Calu3 (cell line): ENCODE measurements around the gene TBC1D8. TPM values are rescaled to one million over a fixed set of nuclear protein-coding genes. Genes with fewer than 3 reads are reported as not detected.

Experiments used
- BruUV-seq: library from RNA; stranded (reverse); fragments of 400-500 nt; replicated peaks from 2 replicates; lab custom pipeline; 2021; lab: Mats Ljungman, UMichigan
- CTCF ChIA-PET: fragments of 300-600 bp; sonication (Branson Sonifier 250); formaldehyde crosslinking; loops from one replicate; lab custom pipeline; 2022; ENCODE audit warnings: antibody characterized with exemption; lab: Charles Lee
- DNase-seq: peaks from one replicate; pipeline ENCODE4 v3.0.0; 2022
- H3K27ac Mint-ChIP-seq: one replicate; pipeline ENCODE4 v1.8.0; 2022; ENCODE audit warnings: mixed read lengths; ENCODE audit not compliant: unreplicated experiment
- H3K27me3 Mint-ChIP-seq: one replicate; pipeline ENCODE4 v1.8.0; 2022; ENCODE audit warnings: mixed read lengths; ENCODE audit not compliant: unreplicated experiment
- H3K36me3 Mint-ChIP-seq: one replicate; pipeline ENCODE4 v1.8.0; 2022; ENCODE audit warnings: mild to moderate bottlenecking, moderate library complexity, mixed read lengths; ENCODE audit not compliant: insufficient read depth, unreplicated experiment
- H3K4me1 Mint-ChIP-seq: one replicate; pipeline ENCODE4 v1.8.0; 2022; ENCODE audit warnings: mild to moderate bottlenecking, low read depth, mixed read lengths; ENCODE audit not compliant: unreplicated experiment
- H3K4me3 Mint-ChIP-seq: one replicate; pipeline ENCODE4 v1.8.0; 2022; ENCODE audit warnings: mild to moderate bottlenecking, low read depth, moderate library complexity, mixed read lengths; ENCODE audit not compliant: unreplicated experiment
- H3K9me3 Mint-ChIP-seq: one replicate; pipeline ENCODE4 v1.8.0; 2022; ENCODE audit warnings: low read depth, mixed read lengths; ENCODE audit not compliant: unreplicated experiment
- intact Hi-C: fragments of 100-400 bp; cut with micrococcal nuclease; formaldehyde crosslinking; loops from one replicate; pipeline ENCODE4 v1.10.0; 2022; ENCODE audit not compliant: unreplicated experiment
- total RNA-seq: library from RNA; stranded (reverse); gene quantifications from 2 replicates; pipeline ENCODE4 v1.2.3, GENCODE V29; 2022
- TF ChIP-seq, protein P1 (sequence below): fragments of 200-600 bp; IDR thresholded peaks from one replicate; pipeline ENCODE4 v1.8.0; 2022; ENCODE audit warnings: antibody characterized with exemption; ENCODE audit not compliant: unreplicated experiment

The TBC1D8 gene
- total RNA-seq, 1 experiment from 2014 or later = 25.3 TPM

DNA sequence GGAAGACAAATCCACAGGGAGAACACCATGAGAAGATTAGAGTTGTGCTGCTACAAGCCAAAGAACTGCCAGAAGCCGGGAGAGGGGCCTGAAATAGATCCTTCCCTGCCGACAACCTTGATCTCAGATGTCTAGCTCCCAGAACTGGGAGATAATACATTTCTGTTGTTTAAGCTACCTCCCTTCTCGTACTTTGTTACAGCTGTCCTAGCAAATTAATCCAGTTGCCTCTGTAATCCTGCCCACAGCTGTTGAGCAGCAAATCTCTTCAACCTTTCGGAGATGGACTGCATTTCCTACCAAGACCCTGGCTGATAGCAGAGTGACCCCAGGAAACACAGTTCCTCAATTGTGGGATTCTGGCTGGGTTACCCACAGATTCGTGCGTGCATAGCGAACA is 2.6 kb upstream of the TBC1D8 start:
- H3K4me1 Mint-ChIP-seq = peaks cover 30% of the 10 kb centered on the region
- DNase-seq = no peak
- no peaks in the 10 kb centered on the region for H3K27me3 Mint-ChIP-seq
- no TSS peak for BruUV-seq
- peaks cover 24% of the 10 kb centered on the region for H3K36me3 Mint-ChIP-seq
- CTCF ChIA-PET = interaction anchor here (1.1 to 1.9 kb wide), 3 partner anchors 22 to 141 kb away, joined by 4 to 7 read pairs (median 7); no protein-coding TSS in a partner anchor
- intact Hi-C loops = no loop called here
- TF ChIP-seq, protein P1, sequence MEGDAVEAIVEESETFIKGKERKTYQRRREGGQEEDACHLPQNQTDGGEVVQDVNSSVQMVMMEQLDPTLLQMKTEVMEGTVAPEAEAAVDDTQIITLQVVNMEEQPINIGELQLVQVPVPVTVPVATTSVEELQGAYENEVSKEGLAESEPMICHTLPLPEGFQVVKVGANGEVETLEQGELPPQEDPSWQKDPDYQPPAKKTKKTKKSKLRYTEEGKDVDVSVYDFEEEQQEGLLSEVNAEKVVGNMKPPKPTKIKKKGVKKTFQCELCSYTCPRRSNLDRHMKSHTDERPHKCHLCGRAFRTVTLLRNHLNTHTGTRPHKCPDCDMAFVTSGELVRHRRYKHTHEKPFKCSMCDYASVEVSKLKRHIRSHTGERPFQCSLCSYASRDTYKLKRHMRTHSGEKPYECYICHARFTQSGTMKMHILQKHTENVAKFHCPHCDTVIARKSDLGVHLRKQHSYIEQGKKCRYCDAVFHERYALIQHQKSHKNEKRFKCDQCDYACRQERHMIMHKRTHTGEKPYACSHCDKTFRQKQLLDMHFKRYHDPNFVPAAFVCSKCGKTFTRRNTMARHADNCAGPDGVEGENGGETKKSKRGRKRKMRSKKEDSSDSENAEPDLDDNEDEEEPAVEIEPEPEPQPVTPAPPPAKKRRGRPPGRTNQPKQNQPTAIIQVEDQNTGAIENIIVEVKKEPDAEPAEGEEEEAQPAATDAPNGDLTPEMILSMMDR = no peak
- no peak overlapping the region for H3K4me3 Mint-ChIP-seq
- H3K27ac Mint-ChIP-seq = no peak overlapping the region
- no peaks in the 10 kb centered on the region for H3K9me3 Mint-ChIP-seq

DNA sequence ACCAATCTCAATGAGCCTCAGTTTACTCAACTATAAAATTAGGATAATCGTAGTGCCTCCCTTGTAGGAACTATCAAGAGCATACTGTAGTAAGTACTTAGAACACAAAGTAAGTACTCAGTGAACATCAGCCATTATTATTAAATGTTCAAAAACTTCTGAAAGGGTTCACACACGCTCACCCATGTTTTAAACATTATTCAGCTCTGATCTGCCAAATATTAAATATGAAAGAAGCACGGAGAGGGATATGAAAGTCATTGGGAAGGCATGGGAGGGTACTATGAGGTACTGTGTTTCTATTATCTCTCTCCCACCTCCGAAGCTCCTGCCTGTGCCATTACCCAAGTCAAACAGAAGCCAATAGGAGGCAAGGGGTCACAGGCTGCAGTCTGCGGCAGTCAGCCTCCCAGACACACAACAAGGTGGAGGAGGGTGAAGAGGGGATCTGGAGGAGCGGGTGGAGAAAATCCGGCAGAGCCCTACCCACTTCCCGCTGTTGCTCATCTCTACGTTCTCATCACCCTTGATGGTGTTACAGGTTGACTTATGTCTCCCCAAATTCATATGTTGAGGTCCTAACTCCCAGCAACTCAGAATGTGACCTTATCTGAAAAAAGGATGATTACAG is 2.0 kb upstream of the TBC1D8 start:
- BruUV-seq = no TSS peak
- H3K27ac Mint-ChIP-seq = no peak overlapping the region
- peaks cover 24% of the 10 kb centered on the region for H3K36me3 Mint-ChIP-seq
- H3K4me1 Mint-ChIP-seq = peaks cover 36% of the 10 kb centered on the region
- no peak overlapping the region for H3K4me3 Mint-ChIP-seq
- DNase-seq = no peak
- CTCF ChIA-PET = interaction anchor here (0.6 to 1.9 kb wide), 5 partner anchors 23 to 140 kb away, joined by 3 to 7 read pairs (median 5); no protein-coding TSS in a partner anchor
- no peaks in the 10 kb centered on the region for H3K9me3 Mint-ChIP-seq
- H3K27me3 Mint-ChIP-seq = no peaks in the 10 kb centered on the region
- intact Hi-C loops = no loop called here
- TF ChIP-seq, protein P1 = no peak

DNA sequence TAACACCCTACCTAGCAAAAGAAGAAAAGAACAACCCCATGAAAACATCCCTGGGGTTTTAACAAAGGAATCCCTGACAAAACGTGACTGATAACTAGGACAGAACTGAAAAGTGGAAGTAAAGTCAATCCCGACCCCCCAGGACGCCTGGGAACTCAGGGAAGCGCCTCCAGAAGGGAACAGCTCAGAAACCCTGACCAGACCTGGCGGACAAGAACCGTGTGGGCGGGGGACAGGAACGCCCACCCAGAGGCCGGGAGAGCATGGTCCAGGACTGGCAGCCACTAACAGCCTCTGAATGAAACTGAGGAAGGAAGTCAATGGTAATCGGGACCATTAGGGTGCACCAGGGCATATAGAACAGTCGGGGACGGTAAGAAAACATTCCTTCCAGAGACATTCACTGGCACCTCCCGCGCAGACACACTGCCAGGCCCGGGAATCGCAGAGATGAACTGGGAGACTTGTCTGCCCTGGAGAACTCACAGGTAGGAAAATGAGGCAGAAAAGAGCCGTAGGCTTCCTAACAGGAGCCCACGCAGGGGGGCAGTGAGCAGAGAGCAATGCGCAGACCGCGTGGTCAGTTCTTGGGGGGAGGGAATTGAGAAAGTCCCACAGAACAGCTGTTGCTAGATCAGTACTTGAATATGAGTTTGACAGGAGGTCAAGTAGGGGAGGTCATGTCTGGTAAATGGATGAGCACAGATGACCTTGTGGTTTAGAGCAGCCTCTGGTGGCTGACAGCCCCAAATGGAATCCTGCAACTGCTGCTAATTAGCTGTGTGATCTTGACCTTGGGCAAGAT is 1.3 kb upstream of the TBC1D8 start:
- H3K27ac Mint-ChIP-seq = peak overlapping the region; percentile 18
- CTCF ChIA-PET = interaction anchor here (0.5 to 1.9 kb wide), 9 partner anchors 23 to 140 kb away, joined by 3 to 10 read pairs (median 5); no protein-coding TSS in a partner anchor
- no TSS peak for BruUV-seq
- H3K36me3 Mint-ChIP-seq = peaks cover 28% of the 10 kb centered on the region
- no peaks in the 10 kb centered on the region for H3K9me3 Mint-ChIP-seq
- intact Hi-C loops = loop anchor here (1.0 kb wide), 1 partner anchor 116 kb away; no protein-coding TSS in a partner anchor
- DNase-seq = no peak
- H3K27me3 Mint-ChIP-seq = no peaks in the 10 kb centered on the region
- peaks cover 44% of the 10 kb centered on the region for H3K4me1 Mint-ChIP-seq
- peak overlapping the region; percentile 78 for H3K4me3 Mint-ChIP-seq
- TF ChIP-seq, protein P1 = peak; percentile 34

DNA sequence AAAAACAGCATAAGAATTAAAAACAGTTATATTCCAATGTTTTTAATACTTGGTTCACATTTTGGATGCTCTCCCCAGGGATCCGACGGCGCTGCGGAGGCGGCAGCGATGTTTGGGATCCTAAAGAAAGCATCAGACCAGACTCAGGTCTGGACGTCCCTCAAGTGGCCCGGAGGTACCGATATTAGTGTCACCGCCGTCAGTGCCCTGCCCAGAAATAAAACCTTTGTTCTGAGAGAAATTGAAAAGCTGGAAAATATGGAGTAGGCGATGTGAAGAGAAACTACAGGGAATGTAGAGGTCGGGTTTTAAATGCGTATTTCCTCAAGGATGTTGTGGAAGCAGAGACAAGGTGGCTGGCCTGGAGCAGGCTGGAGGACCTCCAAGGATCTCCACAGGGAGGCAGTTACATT is 683 bp upstream of the TBC1D8 start:
- Mint-ChIP-seq H3K27ac (peak overlapping the region; percentile 18), H3K9me3 (no peaks in the 10 kb centered on the region), H3K27me3 (no peaks in the 10 kb centered on the region), H3K4me1 (peaks cover 44% of the 10 kb centered on the region), H3K4me3 (peak overlapping the region; percentile 78), H3K36me3 (peaks cover 28% of the 10 kb centered on the region)
- TF ChIP-seq, protein P1 = no peak
- intact Hi-C loops = loop anchor here (1.0 kb wide), 1 partner anchor 116 kb away; no protein-coding TSS in a partner anchor
- no peak for DNase-seq
- TSS peak; percentile 72 for BruUV-seq
- CTCF ChIA-PET = interaction anchor here (0.5 to 1.9 kb wide), 4 partner anchors 27 to 114 kb away, joined by 3 to 10 read pairs (median 4); no protein-coding TSS in a partner anchor
